ENCODE data around the gene RRP15. TPM values are rescaled to one million over a fixed set of nuclear protein-coding genes. Genes with fewer than 3 reads are reported as not detected.

The RRP15 gene
- total RNA-seq, 2 donors from 2014 or later = 10.9 to 25.3 TPM

- no peak overlapping the region for H3K4me3 Mint-ChIP-seq
- peaks cover 18% of the 10 kb centered on the region for H3K36me3 Mint-ChIP-seq (ENCODE audit: low read depth)
- H3K27ac Mint-ChIP-seq = no peak overlapping the region
- H3K9me3 Mint-ChIP-seq = no peaks in the 10 kb centered on the region
- ATAC-seq (replicated peaks) = no peak
- H3K27me3 Mint-ChIP-seq = no peaks in the 10 kb centered on the region
- no peaks in the 10 kb centered on the region for H3K4me1 Mint-ChIP-seq
These were observed 54.3 kb downstream of the RRP15 start for GRCh38 chr1:218339267-218339831.

- H3K4me3 Mint-ChIP-seq = no peak overlapping the region
- ATAC-seq (replicated peaks) = no peak
- H3K9me3 Mint-ChIP-seq = no peaks in the 10 kb centered on the region
- H3K36me3 Mint-ChIP-seq (ENCODE audit: low read depth) = peaks cover 13% of the 10 kb centered on the region
- H3K27me3 Mint-ChIP-seq = peaks cover 4% of the 10 kb centered on the region
- H3K27ac Mint-ChIP-seq = no peak overlapping the region
- H3K4me1 Mint-ChIP-seq = peaks cover 3% of the 10 kb centered on the region
These were observed 56.2 kb downstream of the RRP15 start for GRCh38 chr1:218341325-218341724.

- peaks cover 10% of the 10 kb centered on the region for H3K4me1 Mint-ChIP-seq
- no peak overlapping the region for H3K4me3 Mint-ChIP-seq
- H3K9me3 Mint-ChIP-seq = no peaks in the 10 kb centered on the region
- no peak overlapping the region for H3K27ac Mint-ChIP-seq
- ATAC-seq (replicated peaks) = no peak
- peaks cover 8% of the 10 kb centered on the region for H3K36me3 Mint-ChIP-seq (ENCODE audit: low read depth)
- peaks cover 12% of the 10 kb centered on the region for H3K27me3 Mint-ChIP-seq
These were observed 57.0 kb downstream of the RRP15 start for GRCh38 chr1:218342091-218342490.

GRCh38 chr1:218344814-218345672 lies 60.0 kb downstream of the RRP15 start, which contains the start of gene TGFB2:
TGFB2 (plus strand) TSS chr1:218345336; CDS start chr1:218346702, 1,366 bp downstream.
- peak; percentile 62 for ATAC-seq (replicated peaks)
- Mint-ChIP-seq H3K4me1 (peaks cover 13% of the 10 kb centered on the region), H3K36me3 (ENCODE audit: low read depth) (peaks cover 8% of the 10 kb centered on the region), H3K27me3 (peaks cover 30% of the 10 kb centered on the region), H3K27ac (no peak within 1 kb of the TSS), H3K4me3 (no peak within 1 kb of the TSS), H3K9me3 (no peaks in the 10 kb centered on the region)

GRCh38 chr1:218345673-218346390 lies 60.7 kb downstream of the RRP15 start:
- Mint-ChIP-seq H3K36me3 (ENCODE audit: low read depth) (peaks cover 8% of the 10 kb centered on the region), H3K27me3 (peaks cover 33% of the 10 kb centered on the region), H3K27ac (no peak overlapping the region), H3K4me1 (peaks cover 13% of the 10 kb centered on the region), H3K9me3 (no peaks in the 10 kb centered on the region), H3K4me3 (no peak overlapping the region)
- peak; percentile 63 for ATAC-seq (replicated peaks)

GRCh38 chr1:218346391-218347204 lies 61.5 kb downstream of the RRP15 start:
- no peak for ATAC-seq (replicated peaks)
- Mint-ChIP-seq H3K27me3 (peaks cover 33% of the 10 kb centered on the region), H3K27ac (no peak overlapping the region), H3K36me3 (ENCODE audit: low read depth) (peaks cover 3% of the 10 kb centered on the region), H3K9me3 (no peaks in the 10 kb centered on the region), H3K4me1 (peaks cover 20% of the 10 kb centered on the region), H3K4me3 (no peak overlapping the region)

GRCh38 chr1:218347336-218347722 lies 62.2 kb downstream of the RRP15 start:
- H3K4me1 Mint-ChIP-seq = peaks cover 24% of the 10 kb centered on the region
- H3K9me3 Mint-ChIP-seq = no peaks in the 10 kb centered on the region
- ATAC-seq (replicated peaks) = no peak
- no peak overlapping the region for H3K27ac Mint-ChIP-seq
- H3K4me3 Mint-ChIP-seq = no peak overlapping the region
- no peaks in the 10 kb centered on the region for H3K36me3 Mint-ChIP-seq (ENCODE audit: low read depth)
- peaks cover 33% of the 10 kb centered on the region for H3K27me3 Mint-ChIP-seq

- H3K4me3 Mint-ChIP-seq = no peak overlapping the region
- ATAC-seq (replicated peaks) = no peak
- no peaks in the 10 kb centered on the region for H3K9me3 Mint-ChIP-seq
- H3K27me3 Mint-ChIP-seq = peaks cover 33% of the 10 kb centered on the region
- no peaks in the 10 kb centered on the region for H3K36me3 Mint-ChIP-seq (ENCODE audit: low read depth)
- peaks cover 24% of the 10 kb centered on the region for H3K4me1 Mint-ChIP-seq
- no peak overlapping the region for H3K27ac Mint-ChIP-seq
These were observed 62.9 kb downstream of the RRP15 start for GRCh38 chr1:218347723-218348627.

- Mint-ChIP-seq H3K27ac (no peak overlapping the region), H3K4me1 (peaks cover 24% of the 10 kb centered on the region), H3K4me3 (no peak overlapping the region), H3K27me3 (peaks cover 33% of the 10 kb centered on the region), H3K9me3 (no peaks in the 10 kb centered on the region), H3K36me3 (ENCODE audit: low read depth) (no peaks in the 10 kb centered on the region)
- ATAC-seq (replicated peaks) = no peak
These were observed 63.6 kb downstream of the RRP15 start for GRCh38 chr1:218348628-218349071.

- Mint-ChIP-seq H3K27me3 (peaks cover 37% of the 10 kb centered on the region), H3K4me3 (no peak overlapping the region)
These were observed 64.4 kb downstream of the RRP15 start for GRCh38 chr1:218349348-218350034.

GRCh38 chr1:218350035-218350525 lies 65.0 kb downstream of the RRP15 start:
- H3K27ac Mint-ChIP-seq = no peak overlapping the region
- no peak for ATAC-seq (replicated peaks)
- peaks cover 24% of the 10 kb centered on the region for H3K4me1 Mint-ChIP-seq
- peaks cover 37% of the 10 kb centered on the region for H3K27me3 Mint-ChIP-seq
- H3K36me3 Mint-ChIP-seq (ENCODE audit: low read depth) = no peaks in the 10 kb centered on the region
- no peak overlapping the region for H3K4me3 Mint-ChIP-seq
- H3K9me3 Mint-ChIP-seq = no peaks in the 10 kb centered on the region

More at GRCh38 chr1:218349348-218350034, 64.4 kb downstream of the RRP15 start:
- H3K9me3 Mint-ChIP-seq = no peaks in the 10 kb centered on the region
- H3K27ac Mint-ChIP-seq = no peak overlapping the region
- no peaks in the 10 kb centered on the region for H3K36me3 Mint-ChIP-seq (ENCODE audit: low read depth)
- peaks cover 24% of the 10 kb centered on the region for H3K4me1 Mint-ChIP-seq
- no peak for ATAC-seq (replicated peaks)

- Mint-ChIP-seq H3K27ac (peak overlapping the region; percentile 28), H3K4me1 (peaks cover 24% of the 10 kb centered on the region), H3K4me3 (peak overlapping the region; percentile 57), H3K27me3 (peaks cover 37% of the 10 kb centered on the region), H3K9me3 (no peaks in the 10 kb centered on the region), H3K36me3 (ENCODE audit: low read depth) (no peaks in the 10 kb centered on the region)
- no peak for ATAC-seq (replicated peaks)
These were observed 65.7 kb downstream of the RRP15 start for GRCh38 chr1:218350801-218351266.

Measured in activated T-helper 17 cell treated with anti-CD3 and anti-CD28 coated beads, Interleukin-2, amount 50 U/mL, for 72 hours (primary cell).